Measurements from ENCODE around the gene ATP5MC2. TPM values are rescaled to one million over a fixed set of nuclear protein-coding genes. Genes with fewer than 3 reads are reported as not detected.

Gene ATP5MC2
- total and polyA plus RNA-seq, 2 of the 4 experiments (the other 2 are of a cell fraction), result 309 to 361 TPM

- no peak for ATAC-seq (ENCODE audit: low read depth)
- intact Hi-C loops (cut with micrococcal nuclease), result no loop called here
- no peak overlapping the region for H3K4me2 ChIP-seq (ENCODE audit: low read depth, low read length)
- no peaks in the 10 kb centered on the region for H3K4me1 ChIP-seq (ENCODE audit: control insufficient read depth, insufficient read depth, low read length)
- no peaks in the 10 kb centered on the region for H3K9me3 ChIP-seq (ENCODE audit: control insufficient read depth, insufficient read depth, low read length)
- no peak overlapping the region for H3K56ac ChIP-seq (ENCODE audit: extremely low read depth, insufficient read depth, low read length)
- no peak overlapping the region for H3K4ac ChIP-seq (ENCODE audit: low read depth, low read length)
- no peak overlapping the region for H3K27ac ChIP-seq (ENCODE audit: insufficient read depth, low read length)
- no peak overlapping the region for H2BK5ac ChIP-seq (ENCODE audit: low read depth, low read length, poor library complexity, severe bottlenecking)
- no peak overlapping the region for H2BK120ac ChIP-seq (ENCODE audit: low read depth, low read length)
- no peaks in the 10 kb centered on the region for H4K20me1 ChIP-seq (ENCODE audit: insufficient read depth, low read length)
- no peaks in the 10 kb centered on the region for H3K9me1 ChIP-seq (ENCODE audit: insufficient read depth, low read length)
- no peak for TF ChIP-seq MAFK (IDR thresholded peaks at IDR 0.05; ENCODE audit: low read depth, low read length)
- TF ChIP-seq MAZ (IDR thresholded peaks at IDR 0.05; ENCODE audit: borderline replicate concordance, low read depth, low read length), result no peak
- TF ChIP-seq NFE2L2 (IDR thresholded peaks at IDR 0.05; ENCODE audit: low read depth, low read length), result no peak
- no peak for TF ChIP-seq RCOR1 (IDR thresholded peaks at IDR 0.05; ENCODE audit: insufficient replicate concordance, low read length)
- TF ChIP-seq RAD21 (IDR thresholded peaks at IDR 0.05; ENCODE audit: low read length), result no peak
- TF ChIP-seq RFX5 (IDR thresholded peaks at IDR 0.05; ENCODE audit: low read depth, low read length), result no peak
- no peak for TF ChIP-seq SMC3 (IDR thresholded peaks at IDR 0.05; ENCODE audit: low read depth, low read length)
- no peak for TF ChIP-seq POLR2A (IDR thresholded peaks at IDR 0.05; ENCODE audit: low read depth, low read length)
- no peak for TF ChIP-seq CHD1 (IDR thresholded peaks at IDR 0.05; ENCODE audit: low read depth, low read length)
- no peak overlapping the region for H3K4me3 ChIP-seq (ENCODE audit: insufficient read depth, low read depth, low read length)
- in situ Hi-C loops (cut with MboI; ENCODE audit: low sequenced_read_pairs), result no loop called here
- H2BK20ac ChIP-seq (ENCODE audit: low read depth, low read length), result no peak overlapping the region
- CTCF ChIA-PET, result interaction anchor here (0.6 kb wide), 1 partner anchor 300 kb away, joined by 3 read pairs; no protein-coding TSS in a partner anchor
- H3K18ac ChIP-seq (ENCODE audit: low read depth, low read length), result no peak overlapping the region
- H3K79me1 ChIP-seq (ENCODE audit: low read depth in 1 of 2, low read length in 2 of 2), result no peaks in the 10 kb centered on the region
- H3K14ac ChIP-seq (replicated peaks; ENCODE audit: low read depth, low read length), result no peak overlapping the region
- POLR2A ChIA-PET (ENCODE audit: unreplicated experiment), result no interaction called here
- no peak overlapping the region for H4K91ac ChIP-seq (ENCODE audit: insufficient read depth, low read depth, low read length)
- H4K5ac ChIP-seq (ENCODE audit: low read depth, low read length), result no peak overlapping the region
- no peak overlapping the region for H3K23ac ChIP-seq (ENCODE audit: low read depth, low read length)
- H2AK9ac ChIP-seq (replicated peaks; ENCODE audit: low read depth, low read length, poor library complexity), result no peak overlapping the region
- dilution Hi-C loops (cut with HindIII; ENCODE audit: low sequenced_read_pairs, unreplicated experiment), result no loop called here
- H3K36me3 ChIP-seq (ENCODE audit: control insufficient read depth, insufficient read depth, low read length), result no peaks in the 10 kb centered on the region
- peaks cover 12% of the 10 kb centered on the region for H3K27me3 ChIP-seq (ENCODE audit: control insufficient read depth, insufficient read depth, low read length)
- no peak overlapping the region for H2AFZ ChIP-seq (replicated peaks; ENCODE audit: low read length, poor library complexity)
- H2AK5ac ChIP-seq (ENCODE audit: low read depth, low read length), result no peak overlapping the region
- H4K8ac ChIP-seq (ENCODE audit: low read depth in 2 of 2, low read length in 2 of 2), result no peak overlapping the region
- H3K9ac ChIP-seq (ENCODE audit: low read depth, low read length), result no peak overlapping the region
- no TSS peak for BruUV-seq (replicated peaks)
- no peak for DNase-seq
- WGBS, 2 experiments (ENCODE audit: extremely low coverage in 2 of 2, insufficient read length in 1 of 2), result no CpG with 5 or more reads among the region's 9 CpGs
- no peak overlapping the region for H2BK15ac ChIP-seq (ENCODE audit: low read depth, low read length)
These were observed 8.1 kb upstream of the ATP5MC2 start for GRCh38 chr12:53683983-53684382.
